GM12892 (cell line): Measurements from ENCODE around the gene IFI30.

Source experiments
- DNase-seq: peaks from one replicate; pipeline ENCODE4 v3.0.0; 2011; ENCODE audit not compliant: insufficient read length
- FAIRE-seq: peaks from 2 replicates; lab custom pipeline; 2011; peaks lifted over from hg19 to GRCh38; lab: Jason Lieb, UNC
- POLR2A ChIP-seq: IDR thresholded peaks from 2 replicates; pipeline ENCODE4 v1.6.1; 2011; ENCODE audit warnings: low read depth, low read length, control low read depth
- POLR2AphosphoS5 ChIP-seq: IDR thresholded peaks from 2 replicates; pipeline ENCODE4 v1.6.1; 2011; ENCODE audit warnings: low read depth, low read length, control low read depth
- TAF1 ChIP-seq: IDR thresholded peaks from 2 replicates; pipeline ENCODE4 v1.6.1; 2011; ENCODE audit warnings: low read depth, mild to moderate bottlenecking, control low read depth, low read length, borderline replicate concordance

The IFI30 gene

DNA sequence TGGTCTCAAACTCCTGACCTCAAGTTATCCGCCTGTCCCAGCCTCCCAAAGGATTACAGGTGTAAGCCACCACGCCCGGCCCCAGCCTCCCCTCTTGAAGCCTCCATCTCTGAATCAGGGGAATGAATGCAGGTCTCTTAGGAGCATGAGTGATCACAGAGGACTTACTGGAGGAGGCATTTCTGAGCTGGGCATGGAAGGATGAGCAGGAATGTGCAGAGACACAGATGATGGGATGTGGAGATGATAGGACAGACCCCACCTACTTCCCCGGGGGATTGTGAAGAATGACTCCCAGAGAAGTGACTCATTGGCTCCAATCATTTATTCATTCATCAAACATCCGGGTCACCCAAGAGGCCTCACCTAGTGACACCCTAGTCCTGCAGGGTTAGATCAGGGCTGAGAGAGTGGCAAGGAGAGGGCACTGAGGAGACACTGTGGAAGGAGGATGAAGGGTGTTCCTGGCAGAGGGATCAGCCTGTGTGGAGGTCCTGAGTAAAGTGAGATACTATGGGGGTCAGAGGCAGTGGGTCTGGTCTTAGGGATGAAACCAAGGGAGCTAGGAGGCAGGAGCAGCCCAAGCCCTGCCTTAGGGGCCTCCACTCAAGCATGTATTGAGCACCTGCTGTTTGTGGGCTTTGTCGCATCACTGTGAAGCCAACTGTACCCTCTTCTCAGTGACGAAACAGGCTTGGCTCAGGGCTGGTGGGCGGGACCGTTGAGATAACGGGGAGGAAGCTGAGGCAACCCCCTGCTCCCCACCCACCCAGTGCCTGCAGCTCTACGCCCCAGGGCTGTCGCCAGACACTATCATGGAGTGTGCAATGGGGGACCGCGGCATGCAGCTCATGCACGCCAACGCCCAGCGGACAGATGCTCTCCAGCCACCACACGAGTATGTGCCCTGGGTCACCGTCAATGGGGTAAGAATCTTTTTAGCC is 3.0 kb downstream of the IFI30 start:
- DNase-seq (no peak), FAIRE-seq (no peak)
- TF ChIP-seq POLR2AphosphoS5 (no peak), TAF1 (no peak), POLR2A (no peak)

DNA sequence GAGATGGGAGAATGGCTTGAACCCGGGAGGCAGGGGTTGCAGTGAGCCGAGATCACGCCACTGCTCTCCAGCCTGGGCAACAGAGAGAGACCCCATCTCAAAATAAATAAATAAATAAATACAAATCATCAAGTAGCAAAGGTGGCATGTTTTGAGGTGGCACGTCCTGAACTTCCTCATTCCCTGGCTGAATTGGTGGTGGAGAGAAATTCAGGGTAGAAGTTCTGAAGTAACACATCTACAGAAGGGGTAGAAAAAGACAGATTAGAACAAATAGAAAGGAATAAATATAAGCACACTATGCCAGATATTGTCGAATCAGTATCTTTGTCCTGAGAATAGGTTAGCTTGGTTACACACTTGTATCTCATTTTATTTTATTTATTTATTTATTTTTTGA is 6.3 kb downstream of the IFI30 start:
- FAIRE-seq, result no peak
- DNase-seq, result no peak
- TF ChIP-seq TAF1 (no peak), POLR2A (no peak), POLR2AphosphoS5 (no peak)

DNA sequence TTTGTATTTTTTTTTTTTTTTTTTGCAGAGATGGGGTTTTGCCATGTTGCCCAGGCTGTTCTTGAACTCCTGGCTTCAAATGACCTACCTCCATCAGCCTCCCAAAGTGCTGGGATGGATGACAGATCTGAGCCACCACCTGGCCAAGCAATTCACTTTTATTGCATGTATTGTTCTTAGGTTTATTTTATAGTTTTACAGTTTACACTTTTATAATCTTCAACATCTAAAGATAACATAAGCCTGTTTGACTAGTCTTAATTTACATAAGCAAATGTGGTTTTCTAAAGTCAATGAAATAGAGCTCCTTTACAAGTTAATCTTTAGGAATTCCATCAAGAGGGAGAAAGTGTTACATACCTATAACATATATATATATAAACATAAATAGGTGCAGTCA is 9.9 kb downstream of the IFI30 start:
- no peak for TF ChIP-seq TAF1
- no peak for TF ChIP-seq POLR2A
- TF ChIP-seq POLR2AphosphoS5, result no peak
- no peak for DNase-seq
- no peak for FAIRE-seq

DNA sequence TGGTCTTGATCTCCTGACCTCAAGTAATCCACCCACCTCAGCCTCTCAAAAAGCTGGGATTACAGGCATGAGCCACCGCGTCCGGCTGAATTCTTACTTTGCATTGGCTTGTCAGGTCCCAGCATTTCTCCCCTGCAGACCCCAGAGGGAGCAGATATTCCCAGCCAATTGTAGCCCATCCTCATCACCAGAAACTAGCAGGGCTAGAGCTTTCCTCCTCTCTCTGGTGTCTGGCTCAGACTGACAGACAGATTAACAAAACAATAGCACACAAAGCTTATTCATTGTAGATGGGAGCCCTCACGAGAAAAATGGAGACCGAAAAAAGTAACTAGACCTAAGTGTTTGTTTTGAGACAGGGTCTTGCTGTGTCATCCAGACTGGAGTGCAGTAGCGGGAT is 11.9 kb downstream of the IFI30 start:
- no peak for DNase-seq
- FAIRE-seq, result no peak
- TF ChIP-seq POLR2A (no peak), TAF1 (no peak), POLR2AphosphoS5 (no peak)

DNA sequence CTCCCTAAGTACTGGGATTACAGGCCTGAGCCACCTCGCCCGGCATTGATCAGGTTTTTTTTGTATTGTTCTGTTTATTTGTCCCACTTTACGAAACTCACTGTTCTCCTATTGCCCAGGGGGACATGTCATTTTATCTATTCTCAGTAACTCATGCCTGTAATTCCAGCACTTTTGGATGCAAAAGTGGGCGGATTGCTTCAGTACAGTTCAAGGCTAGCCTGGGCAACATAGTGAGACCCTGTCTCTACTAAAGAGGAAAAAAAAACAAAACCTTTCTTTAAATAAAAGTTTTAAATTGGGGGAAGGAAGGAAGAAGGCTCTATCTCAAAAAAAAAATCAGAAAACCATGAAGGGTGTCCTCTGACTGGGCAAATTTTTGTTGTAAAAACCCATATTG is 16.7 kb downstream of the IFI30 start:
- DNase-seq (no peak), FAIRE-seq (no peak)
- TF ChIP-seq POLR2A (no peak), POLR2AphosphoS5 (no peak)

DNA sequence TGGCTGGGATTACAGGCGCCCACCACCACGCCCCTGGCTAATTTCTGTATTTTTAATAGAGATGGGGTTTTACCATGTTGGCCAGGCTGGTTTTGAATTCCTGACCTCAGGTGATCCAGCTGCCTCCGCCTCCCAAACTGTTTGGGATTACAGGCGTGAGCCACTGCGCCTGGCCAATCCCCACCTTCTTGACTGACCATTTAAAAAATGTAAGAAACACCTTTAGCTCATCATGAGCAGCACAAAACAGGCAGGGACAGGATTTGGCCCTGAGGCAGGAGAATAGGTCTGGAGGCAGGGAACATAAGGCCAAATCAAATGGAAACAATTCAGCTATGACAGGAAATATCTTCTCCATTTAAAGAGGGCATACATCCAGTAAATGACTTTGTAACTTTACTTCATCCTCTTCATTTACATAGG is 18.0 kb downstream of the IFI30 start:
- DNase-seq (no peak), FAIRE-seq (peak; percentile 40)
- TF ChIP-seq POLR2A, result no peak
- TF ChIP-seq POLR2AphosphoS5, result no peak
- TF ChIP-seq TAF1, result no peak

DNA sequence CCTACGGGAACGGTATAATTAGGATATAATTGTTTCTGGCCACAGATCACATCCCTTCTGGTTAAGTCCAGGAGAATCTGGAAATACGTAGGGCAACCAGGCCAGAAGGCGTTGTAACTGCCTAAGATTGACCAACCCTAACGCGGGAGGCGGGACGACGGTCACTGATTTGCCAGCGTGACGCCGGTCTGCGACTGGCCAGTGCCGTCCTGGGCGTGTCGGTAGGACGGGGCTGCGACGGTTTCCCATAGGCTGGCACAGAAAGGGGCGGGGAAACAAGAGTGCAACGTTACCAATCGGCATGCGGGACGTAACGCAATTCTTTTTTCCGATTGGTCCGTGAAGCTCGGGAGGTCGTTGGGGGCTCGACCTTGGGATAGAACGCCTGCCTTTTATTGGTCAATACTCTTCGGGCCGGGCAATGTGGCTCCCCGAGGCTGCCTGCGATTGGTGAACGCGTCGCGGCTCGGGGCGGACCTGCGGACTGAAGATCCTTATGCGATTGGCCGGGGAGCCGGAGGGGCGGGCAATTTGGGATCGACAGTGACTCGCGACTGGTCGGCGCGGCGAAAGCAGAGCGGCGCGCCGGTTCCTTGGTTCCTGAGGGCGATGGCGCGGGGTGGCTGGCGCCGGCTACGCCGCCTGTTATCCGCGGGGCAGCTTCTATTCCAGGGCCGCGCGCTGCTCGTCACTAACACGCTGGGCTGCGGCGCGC is 19.2 kb downstream of the IFI30 start, which contains the start of gene MPV17L2:
Gene MPV17L2, plus strand, starts transcription at position 546 of the 715 bp plus-strand sequence. Its CDS starts 64 bp downstream, at position 610.
- peak; percentile 99 for FAIRE-seq
- peak; percentile 93 for DNase-seq
- peak; percentile 50; the same call in 1 of the 2 replicates for TF ChIP-seq POLR2AphosphoS5
- TF ChIP-seq POLR2A, result peak; percentile 66
- TF ChIP-seq TAF1, result 0 out of 2 replicates have a peak, but pooled peaks have one; percentile 17

DNA sequence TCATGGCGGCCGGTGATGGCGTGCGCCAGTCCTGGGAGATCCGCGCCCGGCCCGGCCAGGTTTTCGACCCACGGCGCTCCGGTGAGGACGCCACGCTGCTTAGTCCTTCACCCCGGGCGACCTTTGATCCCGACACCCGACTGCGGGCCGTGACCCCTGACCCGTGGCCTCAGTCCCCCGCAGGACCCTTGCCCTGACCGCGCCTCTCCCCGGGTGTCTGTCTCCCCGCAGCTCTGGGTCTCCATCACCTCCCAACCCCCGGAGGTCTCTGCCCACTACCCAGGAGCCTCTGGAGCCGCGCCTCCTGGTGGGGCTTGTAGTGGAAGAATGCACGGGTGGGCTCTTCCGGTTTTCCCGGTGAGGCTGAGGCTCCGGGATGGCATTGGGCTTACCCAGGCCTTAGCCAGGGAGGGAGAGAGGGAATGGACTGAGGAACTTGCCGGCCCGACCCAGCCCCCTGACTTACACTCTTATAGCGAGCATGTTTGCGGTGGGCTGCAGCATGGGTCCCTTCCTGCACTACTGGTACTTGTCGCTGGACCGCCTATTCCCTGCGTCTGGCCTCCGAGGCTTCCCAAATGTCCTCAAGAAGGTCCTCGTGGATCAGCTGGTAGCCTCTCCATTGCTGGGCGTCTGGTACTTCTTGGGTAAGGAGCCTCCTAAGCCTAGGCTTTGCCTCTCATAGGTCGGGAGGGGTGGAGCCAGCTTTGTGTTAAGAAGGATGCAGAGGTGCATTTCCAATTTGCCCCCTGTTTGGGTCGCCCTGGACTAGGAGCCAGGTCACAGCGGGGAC is 20.0 kb downstream of the IFI30 start:
- DNase-seq (no peak), FAIRE-seq (no peak)
- no peak for TF ChIP-seq POLR2AphosphoS5
- TF ChIP-seq TAF1, result no peak
- no peak for TF ChIP-seq POLR2A

DNA sequence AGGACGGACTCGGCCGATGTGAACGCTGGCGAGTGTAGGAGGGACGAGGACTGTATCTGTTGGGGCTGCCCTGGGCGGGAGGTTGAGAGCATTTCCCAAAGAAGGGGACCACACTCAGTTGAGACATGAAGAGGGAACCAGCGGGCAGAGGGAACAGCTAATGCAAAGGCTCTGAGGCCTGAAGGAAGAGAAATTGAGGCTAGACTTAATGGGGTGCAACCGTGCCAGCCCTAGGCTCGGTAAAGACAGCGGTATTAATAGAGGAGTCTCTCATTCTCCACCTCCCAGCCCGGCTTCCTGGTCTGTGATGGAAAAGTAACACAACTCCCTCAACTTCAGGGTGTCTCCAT is 20.5 kb downstream of the IFI30 start:
- no peak for TF ChIP-seq POLR2A
- FAIRE-seq (no peak), DNase-seq (no peak)

DNA sequence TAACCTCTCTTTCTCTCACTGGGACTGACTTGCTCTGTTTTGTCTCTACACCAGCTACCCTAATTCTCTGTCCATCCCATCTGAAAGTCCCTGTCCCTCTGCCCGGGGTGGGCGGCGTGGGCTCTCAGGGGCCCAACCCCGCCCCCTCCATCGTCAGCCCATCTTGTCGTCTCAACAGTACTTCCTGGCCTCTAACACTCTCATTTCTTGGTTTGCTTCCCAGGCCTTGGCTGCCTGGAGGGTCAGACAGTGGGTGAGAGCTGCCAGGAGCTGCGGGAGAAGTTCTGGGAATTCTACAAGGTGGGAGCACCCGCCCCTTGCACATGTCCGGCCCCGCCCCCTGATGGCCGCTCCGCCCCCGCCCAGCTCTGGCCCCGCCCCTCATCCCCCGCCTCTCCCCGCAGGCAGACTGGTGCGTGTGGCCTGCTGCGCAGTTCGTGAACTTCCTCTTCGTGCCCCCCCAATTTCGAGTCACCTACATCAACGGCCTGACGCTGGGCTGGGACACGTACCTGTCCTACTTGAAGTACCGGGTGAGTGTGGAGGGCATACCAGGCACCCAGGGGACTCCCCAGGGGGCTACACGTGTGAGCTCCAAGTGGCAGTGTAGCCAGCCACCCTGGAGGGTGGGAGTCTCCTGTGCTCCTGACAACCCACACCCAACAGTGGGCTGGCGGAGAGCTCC is 21.1 kb downstream of the IFI30 start:
- TF ChIP-seq POLR2AphosphoS5 (no peak), POLR2A (no peak), TAF1 (no peak)
- DNase-seq, result peak; percentile 60
- FAIRE-seq, result peak; percentile 85

DNA sequence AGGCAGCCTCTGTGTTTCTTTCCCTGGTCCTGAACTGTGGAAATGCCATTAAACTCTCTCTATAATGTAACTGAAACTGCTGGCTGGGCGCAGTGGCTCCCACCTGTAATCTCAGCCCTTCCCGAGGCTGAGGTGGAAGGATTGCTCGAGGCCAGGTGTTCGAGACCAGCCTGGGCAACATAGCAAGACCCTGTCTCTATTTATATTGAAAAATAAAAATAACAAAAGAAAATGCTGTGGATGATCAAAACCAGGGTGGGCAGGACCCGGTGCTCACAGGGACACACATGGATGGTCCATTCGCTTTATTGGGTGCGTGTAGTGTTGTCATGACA is 22.9 kb downstream of the IFI30 start:
- DNase-seq (no peak), FAIRE-seq (no peak)
- TF ChIP-seq POLR2A, result no peak
- TF ChIP-seq POLR2AphosphoS5, result no peak
- TF ChIP-seq TAF1, result no peak
